ENCODE data around the gene TXNIP.
A peak's percentile ranks its signal among the peaks of the same experiment; 100 is the strongest.

The TXNIP gene

GRCh38 chr1:145965119-145965744 lies 31.1 kb downstream of the TXNIP start:
- no peaks in the 10 kb centered on the region for H3K27me3 Mint-ChIP-seq
- H3K27ac Mint-ChIP-seq = peak overlapping the region; percentile 96
- peaks cover 31% of the 10 kb centered on the region for H3K4me1 Mint-ChIP-seq

DNA sequence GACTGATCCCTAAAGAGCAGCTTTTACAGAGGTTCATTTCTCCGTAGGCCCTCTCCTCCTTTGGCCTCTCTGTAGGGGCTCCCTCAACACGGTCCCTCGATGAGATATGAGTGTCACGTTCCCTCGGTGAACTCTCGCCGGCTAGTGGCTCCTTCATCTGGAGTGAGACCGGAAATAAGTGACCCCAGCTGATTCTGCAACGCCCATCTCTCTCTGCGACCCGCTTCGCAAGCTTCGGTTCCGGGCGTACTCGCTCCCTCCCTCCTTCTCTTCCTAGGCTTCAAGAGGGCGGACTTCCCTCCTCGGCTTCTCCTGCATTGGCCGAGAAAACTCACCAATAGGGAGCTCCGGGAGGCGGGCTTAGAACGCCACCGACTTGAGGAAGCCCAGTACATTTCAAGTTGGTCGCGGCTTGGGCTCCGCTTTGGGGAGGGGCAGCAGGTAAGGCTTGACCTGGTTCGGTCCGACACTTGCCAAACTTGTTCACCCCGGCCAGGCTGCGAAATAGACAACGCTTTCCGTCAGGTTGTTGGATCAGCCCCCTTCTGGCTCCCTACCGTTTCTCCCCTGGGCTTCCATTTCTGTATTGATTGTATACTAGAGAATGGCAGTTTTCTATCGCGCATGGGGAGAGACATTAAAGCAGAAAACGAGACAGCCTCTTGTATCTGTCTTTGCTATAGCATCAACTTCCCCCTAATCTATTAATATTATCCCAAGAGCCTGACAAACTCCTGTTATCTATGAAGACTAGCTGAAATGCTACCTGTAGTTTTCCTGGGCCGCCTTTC lies 31.9 kb downstream of the TXNIP start, which contains the start of the genes ANKRD34A and POLR3GL:
TSS of gene ANKRD34A (minus strand) at position 248 of the 791 bp plus-strand sequence. CDS start 2,816 bp downstream, outside the sequence.
TSS of gene POLR3GL (plus strand) at position 363 of the 791 bp plus-strand sequence. CDS start 10,176 bp downstream, outside the sequence.
- DNase-seq (peak; percentile 90), ATAC-seq (peak; percentile 86)
- peaks cover 8% of the 10 kb centered on the region for H3K9me3 Mint-ChIP-seq
- no peaks in the 10 kb centered on the region for H3K27me3 Mint-ChIP-seq
- peak within 1 kb of the TSS; percentile 96 for H3K27ac Mint-ChIP-seq
- H3K4me1 Mint-ChIP-seq = peaks cover 36% of the 10 kb centered on the region
- H3K36me3 Mint-ChIP-seq (ENCODE audit: low read depth) = peaks cover 17% of the 10 kb centered on the region
- H3K4me3 Mint-ChIP-seq = peak within 1 kb of the TSS; percentile 96

More at GRCh38 chr1:145965119-145965744, 31.1 kb downstream of the TXNIP start:
- DNase-seq (no peak), ATAC-seq (no peak)
- Mint-ChIP-seq H3K4me3 (peak overlapping the region; percentile 96), H3K36me3 (ENCODE audit: low read depth) (peaks cover 15% of the 10 kb centered on the region), H3K9me3 (peaks cover 8% of the 10 kb centered on the region)

- no peak for DNase-seq
- H3K4me1 Mint-ChIP-seq = peaks cover 47% of the 10 kb centered on the region
These were observed 32.9 kb downstream of the TXNIP start for GRCh38 chr1:145963265-145964019.

GRCh38 chr1:145962157-145963102 lies 33.9 kb downstream of the TXNIP start:
- Mint-ChIP-seq H3K27ac (peak overlapping the region; percentile 96), H3K9me3 (peaks cover 1% of the 10 kb centered on the region), H3K36me3 (ENCODE audit: low read depth) (peaks cover 13% of the 10 kb centered on the region), H3K27me3 (no peaks in the 10 kb centered on the region), H3K4me3 (peak overlapping the region; percentile 96), H3K4me1 (peaks cover 53% of the 10 kb centered on the region)
- ATAC-seq (peak; percentile 10), DNase-seq (peak; percentile 47)

More at GRCh38 chr1:145963265-145964019, 32.9 kb downstream of the TXNIP start:
- no peak for ATAC-seq
- peaks cover 8% of the 10 kb centered on the region for H3K9me3 Mint-ChIP-seq
- H3K27me3 Mint-ChIP-seq = no peaks in the 10 kb centered on the region
- H3K36me3 Mint-ChIP-seq (ENCODE audit: low read depth) = peaks cover 19% of the 10 kb centered on the region
- H3K4me3 Mint-ChIP-seq = peak overlapping the region; percentile 96
- peak overlapping the region; percentile 96 for H3K27ac Mint-ChIP-seq

GRCh38 chr1:145961425-145962156 lies 34.8 kb downstream of the TXNIP start:
- Mint-ChIP-seq H3K27ac (peak overlapping the region; percentile 88), H3K4me1 (peaks cover 57% of the 10 kb centered on the region), H3K9me3 (no peaks in the 10 kb centered on the region), H3K4me3 (peak overlapping the region; percentile 96), H3K27me3 (no peaks in the 10 kb centered on the region), H3K36me3 (ENCODE audit: low read depth) (peaks cover 10% of the 10 kb centered on the region)
- DNase-seq (peak; percentile 69), ATAC-seq (peak; percentile 2)

GRCh38 chr1:145961109-145961424 lies 35.3 kb downstream of the TXNIP start:
- Mint-ChIP-seq H3K4me3 (peak overlapping the region; percentile 96), H3K27ac (peak overlapping the region; percentile 88), H3K36me3 (ENCODE audit: low read depth) (peaks cover 10% of the 10 kb centered on the region), H3K27me3 (no peaks in the 10 kb centered on the region), H3K9me3 (no peaks in the 10 kb centered on the region), H3K4me1 (peaks cover 61% of the 10 kb centered on the region)
- ATAC-seq (no peak), DNase-seq (no peak)

GRCh38 chr1:145960468-145961108 lies 35.8 kb downstream of the TXNIP start:
- Mint-ChIP-seq H3K27me3 (no peaks in the 10 kb centered on the region), H3K36me3 (ENCODE audit: low read depth) (peaks cover 10% of the 10 kb centered on the region), H3K4me3 (peak overlapping the region; percentile 96), H3K27ac (peak overlapping the region; percentile 88), H3K9me3 (no peaks in the 10 kb centered on the region), H3K4me1 (peaks cover 63% of the 10 kb centered on the region)
- DNase-seq (peak; percentile 68), ATAC-seq (no peak)

DNA sequence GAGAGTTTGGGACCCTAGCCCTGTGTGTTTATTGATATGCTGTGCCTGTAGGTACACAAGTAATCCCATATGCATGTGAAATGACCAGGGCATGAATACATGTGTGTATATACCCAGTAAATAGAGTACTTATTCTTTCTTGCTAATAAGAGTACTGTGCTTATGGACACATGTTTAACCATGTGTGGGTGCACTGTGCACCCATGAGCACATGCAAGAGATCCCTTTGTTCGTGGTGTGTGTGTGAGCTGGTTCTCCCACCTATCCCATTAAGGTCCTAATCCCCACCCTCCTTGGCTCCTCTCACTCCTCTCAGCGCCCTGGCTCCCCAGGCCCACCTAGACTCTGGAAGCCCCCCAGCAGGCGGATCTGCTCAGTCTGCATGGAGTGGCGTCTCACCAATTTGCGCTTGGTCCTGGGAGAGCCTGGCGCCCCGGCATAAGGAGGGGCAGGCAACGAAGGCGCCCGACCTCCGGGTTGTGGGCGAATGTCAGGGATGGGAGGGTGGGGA lies 36.4 kb downstream of the TXNIP start:
- H3K36me3 Mint-ChIP-seq (ENCODE audit: low read depth) = peaks cover 10% of the 10 kb centered on the region
- no peak for DNase-seq
- H3K27ac Mint-ChIP-seq = peak overlapping the region; percentile 30
- H3K27me3 Mint-ChIP-seq = no peaks in the 10 kb centered on the region
- H3K4me3 Mint-ChIP-seq = peak overlapping the region; percentile 96
- no peak for ATAC-seq
- no peaks in the 10 kb centered on the region for H3K9me3 Mint-ChIP-seq
- H3K4me1 Mint-ChIP-seq = peaks cover 63% of the 10 kb centered on the region

DNA sequence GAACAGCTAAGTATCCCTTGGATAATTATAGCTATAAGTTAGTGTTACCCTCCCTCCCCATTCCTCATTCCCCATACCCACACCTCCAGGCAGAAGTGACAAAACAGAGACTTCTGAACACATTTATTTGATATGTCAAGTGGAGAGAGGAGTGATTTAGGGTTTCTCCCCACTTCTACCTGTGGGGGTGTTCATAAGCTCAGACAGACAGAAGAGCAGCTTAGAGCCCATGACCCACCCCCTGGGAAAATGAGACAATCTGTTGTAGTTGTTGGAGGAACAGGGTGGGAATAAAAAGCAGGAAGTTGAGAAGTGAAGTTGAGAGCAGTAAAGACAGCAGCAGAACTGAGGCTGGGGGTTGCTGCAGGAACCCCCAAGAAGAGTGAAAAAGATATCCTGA lies 37.0 kb downstream of the TXNIP start:
- no peak for DNase-seq
- no peak overlapping the region for H3K27ac Mint-ChIP-seq
- H3K4me3 Mint-ChIP-seq = peak overlapping the region; percentile 96
- H3K9me3 Mint-ChIP-seq = no peaks in the 10 kb centered on the region
- ATAC-seq = no peak
- no peaks in the 10 kb centered on the region for H3K27me3 Mint-ChIP-seq
- H3K36me3 Mint-ChIP-seq (ENCODE audit: low read depth) = peaks cover 10% of the 10 kb centered on the region
- peaks cover 69% of the 10 kb centered on the region for H3K4me1 Mint-ChIP-seq

- H3K27ac Mint-ChIP-seq = no peak overlapping the region
These were observed 37.6 kb downstream of the TXNIP start for GRCh38 chr1:145958734-145959133.

GRCh38 chr1:145957443-145958319 lies 38.7 kb downstream of the TXNIP start, which contains the start of gene LIX1L:
LIX1L (minus strand) TSS chr1:145958017; CDS start chr1:145957927, 90 bp downstream.
- peaks cover 15% of the 10 kb centered on the region for H3K36me3 Mint-ChIP-seq (ENCODE audit: low read depth)
- peak; percentile 95 for DNase-seq
- no peaks in the 10 kb centered on the region for H3K9me3 Mint-ChIP-seq
- peaks cover 61% of the 10 kb centered on the region for H3K4me1 Mint-ChIP-seq
- H3K27me3 Mint-ChIP-seq = no peaks in the 10 kb centered on the region
- H3K27ac Mint-ChIP-seq = peak within 1 kb of the TSS; percentile 86
- H3K4me3 Mint-ChIP-seq = peak within 1 kb of the TSS; percentile 89
- peak; percentile 87 for ATAC-seq

More at GRCh38 chr1:145958734-145959133, 37.6 kb downstream of the TXNIP start:
- Mint-ChIP-seq H3K4me3 (no peak overlapping the region), H3K36me3 (ENCODE audit: low read depth) (peaks cover 10% of the 10 kb centered on the region), H3K4me1 (peaks cover 68% of the 10 kb centered on the region), H3K27me3 (no peaks in the 10 kb centered on the region), H3K9me3 (no peaks in the 10 kb centered on the region)
- ATAC-seq = no peak
- no peak for DNase-seq
